Esophagus squamous epithelium (tissue), 5 donors: ENCODE measurements around the gene PPP2R1A. TPM values are rescaled to one million over a fixed set of nuclear protein-coding genes. Genes with fewer than 3 reads are reported as not detected.
A peak's percentile ranks its signal among the peaks of the same experiment; 100 is the strongest.

ENCODE experiments used
- DNase-seq: peaks from one replicate; lab custom pipeline; 2025; lab: John Stamatoyannopoulos, UW
- H3K27ac ChIP-seq, 4 donors: fragments of 200-600 bp; sonication (generic); one replicate each; pipeline ENCODE4 v1.5.1; 2016 to 2019; ENCODE audit warnings: mild to moderate bottlenecking in 1 of 4
- H3K27me3 ChIP-seq, 4 donors: fragments of 200-600 bp; sonication (generic); 1 replicate in 3 of 4; 2 replicates in 1 of 4; pipeline versions ENCODE4 v1.5.1 to v1.6.0; 2017 to 2021; ENCODE audit warnings: antibody characterized with exemption in 1 of 4
- H3K36me3 ChIP-seq, 3 donors: fragments of 200-600 bp; sonication (generic); one replicate each; pipeline ENCODE4 v1.5.1; 2016 to 2019
- H3K4me1 ChIP-seq, 3 donors: fragments of 200-600 bp; sonication (generic); one replicate each; pipeline ENCODE4 v1.5.1; 2017 to 2019
- H3K4me3 ChIP-seq, 4 donors: fragments of 200-600 bp; sonication (generic); 1 replicate in 3 of 4; 2 replicates in 1 of 4; pipeline ENCODE4 v1.5.1; 2016 to 2019; ENCODE audit warnings: mild to moderate bottlenecking in 2 of 4, moderate library complexity in 1 of 4
- H3K9me3 ChIP-seq, 3 donors: fragments of 200-600 bp; sonication (generic); one replicate each; pipeline ENCODE4 v1.5.1; 2016 to 2019
- POLR2A ChIP-seq, 4 donors: fragments of 450-650 bp; IDR thresholded peaks; one replicate each; pipeline ENCODE4 v1.6.1; 2017; ENCODE audit warnings: antibody characterized with exemption in 4 of 4, mild to moderate bottlenecking in 4 of 4, moderate library complexity in 3 of 4
- WGBS, 2 donors: methylation state at CpG; one replicate each; pipeline ENCODE4 v1.1.5; 2018; 5-methylcytosine and 5-hydroxymethylcytosine counted together
- intact Hi-C: fragments of 100-400 bp; cut with DNase I; formaldehyde crosslinking; loops from one replicate; pipeline ENCODE4 v1.15.0; 2022
- total RNA-seq, 4 donors: library from RNA; depleted of rRNA; stranded (reverse); fragments of >200 nt; gene quantifications; one replicate each; pipeline ENCODE4 v1.1.0, GENCODE V29; 2016
- TF ChIP-seq, protein P1 (sequence below), 6 experiments: fragments of 450-650 bp in 4 of 6; fragments of 200-600 bp in 2 of 6; sonication (generic) in 2 of 6; IDR thresholded peaks; one replicate each; pipeline ENCODE4 v1.5.1; 2016 to 2019; ENCODE audit warnings: antibody characterized with exemption in 6 of 6, mild to moderate bottlenecking in 4 of 6, moderate library complexity in 4 of 6
- donor health status: DM: yes; HTN: yes; CAD: no.

PPP2R1A gene
- total RNA-seq = 100 to 1,000 TPM; 126 to 225 (median 152) TPM

GRCh38 chr19:52189735-52190486 lies at the start of gene PPP2R1A:
PPP2R1A (plus strand) TSS chr19:52190052; CDS start chr19:52190097, 45 bp downstream.
- Histone ChIP-seq H3K4me1 (peaks cover 25 to 58% (median 38%) of the 10 kb centered on the region in 3 donors), H3K27ac (peak within 1 kb of the TSS; percentile 97 to 99 (median 98)), H3K27me3 (no peaks in the 10 kb centered on the region), H3K36me3 (peaks cover 0 to 21% (median 0%) of the 10 kb centered on the region in 3 donors), H3K4me3 (peak within 1 kb of the TSS; percentile 81 to 95 (median 90)), H3K9me3 (no peaks in the 10 kb centered on the region)
- intact Hi-C loops = no loop called here
- peak in 3 of 4 donors; percentile 26 to 97 (median 84) for TF ChIP-seq POLR2A (IDR thresholded peaks at IDR 0.05)
- TF ChIP-seq, protein P1, sequence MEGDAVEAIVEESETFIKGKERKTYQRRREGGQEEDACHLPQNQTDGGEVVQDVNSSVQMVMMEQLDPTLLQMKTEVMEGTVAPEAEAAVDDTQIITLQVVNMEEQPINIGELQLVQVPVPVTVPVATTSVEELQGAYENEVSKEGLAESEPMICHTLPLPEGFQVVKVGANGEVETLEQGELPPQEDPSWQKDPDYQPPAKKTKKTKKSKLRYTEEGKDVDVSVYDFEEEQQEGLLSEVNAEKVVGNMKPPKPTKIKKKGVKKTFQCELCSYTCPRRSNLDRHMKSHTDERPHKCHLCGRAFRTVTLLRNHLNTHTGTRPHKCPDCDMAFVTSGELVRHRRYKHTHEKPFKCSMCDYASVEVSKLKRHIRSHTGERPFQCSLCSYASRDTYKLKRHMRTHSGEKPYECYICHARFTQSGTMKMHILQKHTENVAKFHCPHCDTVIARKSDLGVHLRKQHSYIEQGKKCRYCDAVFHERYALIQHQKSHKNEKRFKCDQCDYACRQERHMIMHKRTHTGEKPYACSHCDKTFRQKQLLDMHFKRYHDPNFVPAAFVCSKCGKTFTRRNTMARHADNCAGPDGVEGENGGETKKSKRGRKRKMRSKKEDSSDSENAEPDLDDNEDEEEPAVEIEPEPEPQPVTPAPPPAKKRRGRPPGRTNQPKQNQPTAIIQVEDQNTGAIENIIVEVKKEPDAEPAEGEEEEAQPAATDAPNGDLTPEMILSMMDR (IDR thresholded peaks at IDR 0.05) = peak in 2 of 6 experiments; percentile 5 to 6
- DNase-seq = peak; percentile 100
- 0 to 3% methylated on average over 10 to 30 of the region's 70 CpGs for WGBS, 2 donors

GRCh38 chr19:52141203-52141602 lies 48.6 kb upstream of the PPP2R1A start:
- H3K27ac ChIP-seq = peak overlapping the region in 2 of 4 donors; percentile 74 to 82
- TF ChIP-seq, protein P1 (IDR thresholded peaks at IDR 0.05) = no peak
- TF ChIP-seq POLR2A (IDR thresholded peaks at IDR 0.05) = no peak
- no peak overlapping the region for H3K4me3 ChIP-seq
- WGBS, 2 donors = 83 to 93% methylated on average over 2 of the region's 2 CpGs
- no peak for DNase-seq
- peaks cover 9 to 48% (median 16%) of the 10 kb centered on the region in 3 donors for H3K4me1 ChIP-seq
- peaks cover 0 to 4% (median 0%) of the 10 kb centered on the region in 3 donors for H3K36me3 ChIP-seq
- H3K9me3 ChIP-seq = peaks cover 0 to 31% (median 0%) of the 10 kb centered on the region in 3 donors
- intact Hi-C loops = no loop called here
- H3K27me3 ChIP-seq = no peaks in the 10 kb centered on the region

- TF ChIP-seq, protein P1 (IDR thresholded peaks at IDR 0.05) = no peak
- TF ChIP-seq POLR2A (IDR thresholded peaks at IDR 0.05) = no peak
- peaks cover 0 to 33% (median 1%) of the 10 kb centered on the region in 3 donors for H3K9me3 ChIP-seq
- H3K4me3 ChIP-seq = no peak overlapping the region
- H3K36me3 ChIP-seq = no peaks in the 10 kb centered on the region
- DNase-seq = no peak
- H3K27ac ChIP-seq = peak overlapping the region in 3 of 4 donors; percentile 66 to 82 (median 74)
- 34 to 61% methylated on average over 3 of the region's 3 CpGs for WGBS, 2 donors
- peaks cover 9 to 48% (median 16%) of the 10 kb centered on the region in 3 donors for H3K4me1 ChIP-seq
- H3K27me3 ChIP-seq = no peaks in the 10 kb centered on the region
- intact Hi-C loops = no loop called here
Observed at GRCh38 chr19:52142001-52142595, 47.8 kb upstream of the PPP2R1A start.

GRCh38 chr19:52148256-52148655 lies 41.6 kb upstream of the PPP2R1A start:
- H3K36me3 ChIP-seq = peaks cover 0 to 5% (median 0%) of the 10 kb centered on the region in 3 donors
- intact Hi-C loops = no loop called here
- H3K27me3 ChIP-seq = no peaks in the 10 kb centered on the region
- no peak overlapping the region for H3K4me3 ChIP-seq
- H3K4me1 ChIP-seq = no peaks in the 10 kb centered on the region
- H3K9me3 ChIP-seq = peaks cover 0 to 80% (median 14%) of the 10 kb centered on the region in 3 donors
- DNase-seq = no peak
- H3K27ac ChIP-seq = no peak overlapping the region
- TF ChIP-seq, protein P1 (IDR thresholded peaks at IDR 0.05) = no peak
- TF ChIP-seq POLR2A (IDR thresholded peaks at IDR 0.05) = no peak
